Heart left ventricle (tissue), 13 donors: ENCODE results near the gene EGR2.

Experiments used
- POLR2A ChIP-seq, 2 donors: fragments of 450-650 bp; IDR thresholded peaks; one replicate each; pipeline ENCODE4 v1.6.1; 2017; ENCODE audit warnings: antibody characterized with exemption in 2 of 2, mild to moderate bottlenecking in 2 of 2, moderate library complexity in 2 of 2
- TF ChIP-seq, protein P1 (sequence below), 12 donors: fragments of 200-600 bp; sonication (generic) in 4 of 12; IDR thresholded peaks; one replicate each; pipeline versions ENCODE4 v1.5.0 to v1.8.0; 2018 to 2022; ENCODE audit warnings: antibody characterized with exemption in 12 of 12, mild to moderate bottlenecking in 5 of 12
- donor health status: ischemic (EF 13 %, LVEDD 7.1; RV severe dilation, severe dysfunction).
- donor health status: DM: no; HTN: yes; CAD: no.
- donor health status: DM: no; HTN: no; CAD: no.
- donor health status: ischemic (EF 25% LVEDD 6.9; RV normal size, moderate dysfunction).
- donor health status: ischemic (EF 25% LVEDD 5.7; RV mildly dilated, moderate dysfunction).
- donor health status: ischemic (EF 35%, LVEDD 5.7; RV mildly dilated, moderate dysfunction).
- donor health status: nonischemic (EF 11% LVEDD 7.7; RV severe dilation, severe dysfunction).
- donor health status: DM: yes; HTN: yes; CAD: no.
- donor health status: PGD.
- donor health status: ischemic (EF 29% LVEDD 5.4; RV normal size, mild dysfunction).
- donor health status: nonischemic (EF 23%, LVEDD 6.1; RV moderate dilation, normal function).

DNA sequence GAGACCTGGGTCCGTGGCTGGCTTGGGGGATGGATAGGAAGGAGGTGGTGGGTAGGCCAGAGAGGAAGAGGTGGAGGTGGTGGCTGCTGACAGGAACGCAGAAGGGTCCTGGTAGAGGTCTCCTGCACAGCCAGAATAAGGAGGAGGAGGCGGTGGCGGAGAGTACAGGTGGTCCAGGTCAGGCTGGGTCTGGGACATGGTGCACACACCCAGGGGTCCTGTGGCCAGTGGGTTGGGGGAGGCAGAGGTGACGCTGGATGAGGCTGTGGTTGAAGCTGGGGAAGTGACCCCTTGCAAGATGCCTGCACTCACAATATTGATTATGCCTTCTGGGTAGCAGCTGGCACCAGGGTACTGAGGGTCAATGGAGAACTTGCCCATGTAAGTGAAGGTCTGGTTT, 2.2 kb downstream of the EGR2 start:
- TF ChIP-seq, protein P1, sequence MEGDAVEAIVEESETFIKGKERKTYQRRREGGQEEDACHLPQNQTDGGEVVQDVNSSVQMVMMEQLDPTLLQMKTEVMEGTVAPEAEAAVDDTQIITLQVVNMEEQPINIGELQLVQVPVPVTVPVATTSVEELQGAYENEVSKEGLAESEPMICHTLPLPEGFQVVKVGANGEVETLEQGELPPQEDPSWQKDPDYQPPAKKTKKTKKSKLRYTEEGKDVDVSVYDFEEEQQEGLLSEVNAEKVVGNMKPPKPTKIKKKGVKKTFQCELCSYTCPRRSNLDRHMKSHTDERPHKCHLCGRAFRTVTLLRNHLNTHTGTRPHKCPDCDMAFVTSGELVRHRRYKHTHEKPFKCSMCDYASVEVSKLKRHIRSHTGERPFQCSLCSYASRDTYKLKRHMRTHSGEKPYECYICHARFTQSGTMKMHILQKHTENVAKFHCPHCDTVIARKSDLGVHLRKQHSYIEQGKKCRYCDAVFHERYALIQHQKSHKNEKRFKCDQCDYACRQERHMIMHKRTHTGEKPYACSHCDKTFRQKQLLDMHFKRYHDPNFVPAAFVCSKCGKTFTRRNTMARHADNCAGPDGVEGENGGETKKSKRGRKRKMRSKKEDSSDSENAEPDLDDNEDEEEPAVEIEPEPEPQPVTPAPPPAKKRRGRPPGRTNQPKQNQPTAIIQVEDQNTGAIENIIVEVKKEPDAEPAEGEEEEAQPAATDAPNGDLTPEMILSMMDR (IDR thresholded peaks at IDR 0.05) = no peak
- no peak for TF ChIP-seq POLR2A (IDR thresholded peaks at IDR 0.05)
